BJ (cell line): Measurements from ENCODE around the gene WSB2. TPM values are rescaled to one million over a fixed set of nuclear protein-coding genes. Genes with fewer than 3 reads are reported as not detected.

ENCODE experiments used
- CTCF ChIA-PET: fragments of 350-600 bp; formaldehyde crosslinking; extraction: SDS; loops from one replicate; lab custom pipeline; 2021; ENCODE audit warnings: antibody characterized with exemption, inconsistent platforms; lab: Yijun Ruan, JAX
- POLR2A ChIA-PET: fragments of 300-600 bp; sonication (Branson Sonifier 250); formaldehyde crosslinking; extraction: SDS; loops from one replicate; lab custom pipeline; 2021; ENCODE audit warnings: antibody characterized with exemption; lab: Charles Lee
- DNase-seq: peaks from one replicate; pipeline ENCODE4 v3.0.0-alpha.2; 2011; ENCODE audit warnings: low read depth
- H3K27me3 ChIP-seq: 2 replicates; pipeline ENCODE4 v1.6.0; 2011; ENCODE audit warnings: low read length; ENCODE audit not compliant: control insufficient read depth, insufficient read depth
- H3K36me3 ChIP-seq: 2 replicates; pipeline ENCODE4 v1.5.1; 2011; ENCODE audit warnings: low read length; ENCODE audit not compliant: control insufficient read depth, insufficient read depth
- H3K4me3 ChIP-seq: 2 replicates; pipeline ENCODE4 v1.5.1; 2011; ENCODE audit warnings: low read depth, mild to moderate bottlenecking, control low read depth, low read length
- polyA plus RNA-seq: library from polyadenylated mRNA; depleted of rRNA; stranded (reverse); fragments of >200 nt; gene quantifications from 2 replicates; pipeline ENCODE4 v1.2.3, GENCODE V29; 2011; rRNA removed
- small RNA-seq: library from RNA; depleted of rRNA; stranded (forward); fragments of <200 nt; gene quantifications from one replicate; pipeline ENCODE3, GENCODE V24; 2012; ENCODE audit warnings: low replicate concordance, low read depth; ENCODE audit not compliant: insufficient read length
- TF ChIP-seq, protein P1 (sequence below): IDR thresholded peaks from 2 replicates; pipeline ENCODE4 v1.5.1; 2011; ENCODE audit warnings: low read depth, mild to moderate bottlenecking, control low read depth, inconsistent platforms, low read length, moderate library complexity; ENCODE audit not compliant: insufficient read depth

WSB2 gene
- polyA plus RNA-seq, 1 experiment, result 234 TPM

DNA sequence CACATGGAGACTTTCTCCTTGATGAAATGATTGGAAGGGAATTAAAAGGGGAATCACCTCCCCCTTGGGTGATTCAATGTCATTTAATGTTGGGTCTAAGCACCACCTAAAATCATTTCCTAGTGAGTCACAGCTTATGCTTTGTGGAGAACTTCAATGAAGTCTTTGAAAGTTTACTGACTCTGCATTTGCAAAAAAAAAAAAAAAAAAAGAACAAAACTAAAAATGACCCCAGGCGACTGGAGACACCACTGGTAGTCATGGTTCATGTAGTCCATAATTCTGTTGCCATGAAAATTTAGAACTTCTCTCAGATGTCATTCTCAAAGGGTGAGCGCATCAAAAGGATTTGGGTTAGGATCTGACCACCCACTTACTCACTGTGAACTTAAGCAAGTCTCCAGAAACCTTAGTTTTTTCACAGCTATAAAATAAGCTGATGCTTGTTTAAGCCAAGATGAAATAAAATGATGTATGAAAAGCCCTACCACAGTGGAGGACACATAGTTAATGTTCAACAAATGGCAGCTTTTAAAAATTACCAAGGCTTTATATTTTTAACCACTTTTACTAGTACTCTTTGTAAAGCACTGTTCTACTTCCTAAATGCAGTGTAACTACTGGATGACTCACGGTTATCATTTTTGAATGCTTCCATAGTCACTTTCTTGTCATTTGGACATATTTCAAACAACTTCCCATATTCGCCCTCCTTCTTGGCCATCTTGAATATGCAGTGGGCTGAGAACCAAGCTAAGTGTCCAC is 74.1 kb downstream of the WSB2 start:
- H3K36me3 ChIP-seq, result no peaks in the 10 kb centered on the region
- TF ChIP-seq, protein P1, sequence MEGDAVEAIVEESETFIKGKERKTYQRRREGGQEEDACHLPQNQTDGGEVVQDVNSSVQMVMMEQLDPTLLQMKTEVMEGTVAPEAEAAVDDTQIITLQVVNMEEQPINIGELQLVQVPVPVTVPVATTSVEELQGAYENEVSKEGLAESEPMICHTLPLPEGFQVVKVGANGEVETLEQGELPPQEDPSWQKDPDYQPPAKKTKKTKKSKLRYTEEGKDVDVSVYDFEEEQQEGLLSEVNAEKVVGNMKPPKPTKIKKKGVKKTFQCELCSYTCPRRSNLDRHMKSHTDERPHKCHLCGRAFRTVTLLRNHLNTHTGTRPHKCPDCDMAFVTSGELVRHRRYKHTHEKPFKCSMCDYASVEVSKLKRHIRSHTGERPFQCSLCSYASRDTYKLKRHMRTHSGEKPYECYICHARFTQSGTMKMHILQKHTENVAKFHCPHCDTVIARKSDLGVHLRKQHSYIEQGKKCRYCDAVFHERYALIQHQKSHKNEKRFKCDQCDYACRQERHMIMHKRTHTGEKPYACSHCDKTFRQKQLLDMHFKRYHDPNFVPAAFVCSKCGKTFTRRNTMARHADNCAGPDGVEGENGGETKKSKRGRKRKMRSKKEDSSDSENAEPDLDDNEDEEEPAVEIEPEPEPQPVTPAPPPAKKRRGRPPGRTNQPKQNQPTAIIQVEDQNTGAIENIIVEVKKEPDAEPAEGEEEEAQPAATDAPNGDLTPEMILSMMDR, result no peak
- no peaks in the 10 kb centered on the region for H3K27me3 ChIP-seq
- DNase-seq, result peak; percentile 20
- ChIA-PET CTCF (interaction anchor here (0.9 kb wide), 1 partner anchor 9 kb away, joined by 3 read pairs; no protein-coding TSS in a partner anchor), POLR2A (no interaction called here)
- no peak overlapping the region for H3K4me3 ChIP-seq

DNA sequence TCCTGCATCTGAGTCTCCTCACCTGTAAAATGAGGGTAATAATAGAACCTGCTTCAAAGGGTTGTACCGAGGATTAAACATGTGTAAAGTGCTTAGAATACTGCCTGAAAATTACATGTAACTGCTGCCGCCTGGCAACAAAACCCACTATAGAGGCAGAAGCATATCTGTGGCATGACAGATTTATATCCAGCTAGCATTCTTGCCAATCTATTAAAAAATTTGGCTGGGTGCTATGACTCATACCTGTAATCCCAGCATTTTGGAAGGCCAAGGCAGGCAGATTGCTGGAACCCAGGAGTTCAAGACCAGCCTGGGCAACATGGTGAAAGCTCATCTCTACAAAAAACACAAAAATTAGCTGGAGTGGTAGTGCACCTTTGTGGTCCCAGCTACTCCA is 75.8 kb downstream of the WSB2 start:
- Histone ChIP-seq H3K36me3 (no peaks in the 10 kb centered on the region), H3K4me3 (no peak overlapping the region), H3K27me3 (no peaks in the 10 kb centered on the region)
- DNase-seq, result no peak
- ChIA-PET CTCF (interaction anchor here (1.1 kb wide), 2 partner anchors 110 to 128 kb away, joined by 3 to 4 read pairs; no protein-coding TSS in a partner anchor), POLR2A (no interaction called here)
- TF ChIP-seq, protein P1, result no peak

Small RNA genes within 50 kb of the gene (small RNA-seq; reads per million reads assigned to genes)
- gene AC131159.1, result not detected

Other genes starting within 250 kb of the WSB2 start
- not detected in 2 replicates for gene KSR2, start 92.2 kb downstream of the WSB2 start, polyA plus RNA-seq
- 11.5 and 13.3 TPM in 2 replicates for gene RFC5, start 44.5 kb downstream of the WSB2 start, polyA plus RNA-seq
- gene VSIG10, start 42.8 kb upstream of the WSB2 start, polyA plus RNA-seq, result 9.3 and 11.3 TPM in 2 replicates
- 145 and 201 TPM in 2 replicates for gene PEBP1, start 74.9 kb upstream of the WSB2 start, polyA plus RNA-seq